Panc1 (cell line): ENCODE data around the gene CYSRT1. TPM values are rescaled to one million over a fixed set of nuclear protein-coding genes. Genes with fewer than 3 reads are reported as not detected.

Experiments
- ATAC-seq: fragments of 200-7000 bp; cut with Tn5 transposase; 2 replicates; pipeline ENCODE4 v1.9.1; 2020; ENCODE audit warnings: mild to moderate bottlenecking, moderate library complexity
- BruUV-seq: library from RNA; stranded (reverse); fragments of 400-500 nt; replicated peaks from 2 replicates; lab custom pipeline; 2021; lab: Mats Ljungman, UMichigan
- CTCF ChIA-PET: fragments of 300-600 bp; sonication (Branson Sonifier 250); formaldehyde crosslinking; loops from one replicate; lab custom pipeline; 2022; ENCODE audit warnings: antibody characterized with exemption; lab: Charles Lee
- POLR2A ChIA-PET: fragments of 300-600 bp; sonication (Branson Sonifier 250); formaldehyde crosslinking; loops from one replicate; lab custom pipeline; 2022; ENCODE audit warnings: antibody characterized with exemption; lab: Charles Lee
- DNase-seq: peaks from one replicate; pipeline ENCODE4 v3.0.0-alpha.2; 2010; ENCODE audit warnings: low read depth, low spot score
- H3K27ac ChIP-seq: 2 replicates; pipeline ENCODE4 v1.5.1; 2011; ENCODE audit warnings: mild to moderate bottlenecking, low read length, inconsistent platforms
- H3K27me3 ChIP-seq: fragments of 200-500 bp; sonication (Bioruptor generic); 2 replicates; pipeline ENCODE4 v1.6.0; 2014; ENCODE audit warnings: low read length, inconsistent platforms; ENCODE audit not compliant: control insufficient read depth, insufficient read depth
- H3K36me3 ChIP-seq: fragments of 200-500 bp; sonication (Bioruptor generic); 2 replicates; pipeline ENCODE4 v1.5.1; 2014; ENCODE audit warnings: inconsistent platforms, mild to moderate bottlenecking, low read length, moderate library complexity; ENCODE audit not compliant: control insufficient read depth, insufficient read depth
- H3K4me1 ChIP-seq: 2 replicates; pipeline ENCODE4 v1.5.1; 2011; ENCODE audit warnings: inconsistent platforms, mild to moderate bottlenecking, low read length, moderate library complexity; ENCODE audit not compliant: control insufficient read depth, insufficient read depth
- H3K4me3 ChIP-seq, 2 experiments: 2 replicates each; pipeline ENCODE4 v1.5.1; 2011 to 2012; ENCODE audit warnings: low read depth in 2 of 2, low read length in 2 of 2, mild to moderate bottlenecking in 2 of 2, inconsistent platforms in 1 of 2, moderate library complexity in 1 of 2
- H3K9me3 ChIP-seq: fragments of 200-500 bp; sonication (Bioruptor generic); 2 replicates; pipeline ENCODE4 v1.5.1; 2014; ENCODE audit warnings: low read depth, mild to moderate bottlenecking, inconsistent platforms, low read length, moderate library complexity; ENCODE audit not compliant: control insufficient read depth, insufficient read depth
- POLR2AphosphoS5 ChIP-seq: IDR thresholded peaks from 2 replicates; pipeline ENCODE4 v1.6.1; 2012; ENCODE audit warnings: mild to moderate bottlenecking, low read depth, low read length, moderate library complexity
- SIN3A ChIP-seq: IDR thresholded peaks from 2 replicates; pipeline ENCODE4 v1.6.1; 2012; ENCODE audit warnings: low read depth, mild to moderate bottlenecking, low read length, moderate library complexity, borderline replicate concordance; ENCODE audit not compliant: insufficient read depth
- TCF7L2 ChIP-seq: IDR thresholded peaks from 2 replicates; pipeline ENCODE4 v1.6.1; 2011; ENCODE audit warnings: mild to moderate bottlenecking, low read depth, low read length, inconsistent platforms
- in situ Hi-C: cut with HindIII; loops from 2 replicates; pipeline ENCODE4 v1.10.0; 2016; ENCODE audit warnings: low sequenced_read_pairs, low pct_unique_long_range_greater_than_20kb
- intact Hi-C: fragments of 100-400 bp; cut with micrococcal nuclease; formaldehyde crosslinking; loops from one replicate; pipeline ENCODE4 v1.10.0; 2022; ENCODE audit not compliant: unreplicated experiment
- total RNA-seq: library from RNA; stranded (reverse); gene quantifications from one replicate; pipeline ENCODE4 v1.2.1, GENCODE V29; 2021; ENCODE audit not compliant: unreplicated experiment
- TF ChIP-seq, protein P1 (sequence below): fragments of 450-650 bp; IDR thresholded peaks from 2 replicates; pipeline ENCODE4 v1.5.1; 2017; ENCODE audit warnings: mild to moderate bottlenecking
- TF ChIP-seq, protein P2 (sequence below), 2 experiments: IDR thresholded peaks; 2 replicates each; pipeline ENCODE4 v1.6.1; 2011 to 2012; ENCODE audit warnings: low read depth in 2 of 2, control low read depth in 1 of 2, low read length in 1 of 2, mild to moderate bottlenecking in 1 of 2, moderate library complexity in 1 of 2; ENCODE audit not compliant: insufficient read depth in 1 of 2

Gene CYSRT1
- total RNA-seq, 1 experiment from 2014 or later, result 0.67 TPM

DNA sequence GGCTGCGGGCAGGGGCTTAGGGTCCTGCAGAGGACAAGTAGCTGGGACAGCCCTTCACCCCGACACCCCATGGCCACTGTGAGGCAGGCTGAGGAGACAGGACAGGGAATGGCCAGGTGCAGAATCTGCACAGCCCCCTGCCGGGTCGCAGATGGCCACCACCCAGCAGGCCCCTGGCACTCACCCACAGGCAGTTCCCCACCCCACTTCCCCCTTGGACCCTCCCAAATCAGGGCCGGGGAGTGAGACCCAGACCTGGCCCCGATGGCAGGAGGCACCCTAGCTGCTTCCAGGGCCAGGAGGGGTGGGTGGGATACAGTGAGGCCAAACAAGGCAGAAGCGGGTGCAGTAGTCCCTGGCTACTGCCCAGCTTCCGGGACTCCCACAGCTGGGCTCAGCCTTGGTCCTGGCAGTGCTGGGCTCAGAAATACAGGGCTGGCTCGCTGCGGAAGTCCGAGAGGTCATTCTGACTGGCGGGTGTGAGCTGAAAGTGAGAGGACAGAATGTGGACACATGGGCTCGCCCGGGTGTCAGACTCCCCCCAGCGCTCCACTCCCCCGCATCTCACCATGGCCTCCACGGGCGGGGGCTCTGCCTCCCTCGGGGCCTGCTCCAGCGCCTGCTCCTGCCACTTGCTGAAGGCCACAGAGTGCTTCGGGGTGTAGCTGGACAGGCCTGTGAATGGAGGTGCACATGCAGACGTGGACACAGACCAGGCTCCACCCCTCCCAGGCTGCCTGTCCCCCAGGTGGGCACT, 33.1 kb upstream of the CYSRT1 start:
- ATAC-seq (no peak), DNase-seq (no peak)
- POLR2A ChIA-PET, result interaction anchor here (0.6 to 0.7 kb wide), 2 partner anchors 38 to 128 kb away, joined by 5 to 6 read pairs; no protein-coding TSS in a partner anchor
- H3K9me3 ChIP-seq, result no peaks in the 10 kb centered on the region
- no peaks in the 10 kb centered on the region for H3K27me3 ChIP-seq
- H3K4me3 ChIP-seq, result no peak overlapping the region
- no TSS peak for BruUV-seq
- TF ChIP-seq POLR2AphosphoS5 (no peak), SIN3A (no peak), TCF7L2 (no peak)
- TF ChIP-seq, protein P1, sequence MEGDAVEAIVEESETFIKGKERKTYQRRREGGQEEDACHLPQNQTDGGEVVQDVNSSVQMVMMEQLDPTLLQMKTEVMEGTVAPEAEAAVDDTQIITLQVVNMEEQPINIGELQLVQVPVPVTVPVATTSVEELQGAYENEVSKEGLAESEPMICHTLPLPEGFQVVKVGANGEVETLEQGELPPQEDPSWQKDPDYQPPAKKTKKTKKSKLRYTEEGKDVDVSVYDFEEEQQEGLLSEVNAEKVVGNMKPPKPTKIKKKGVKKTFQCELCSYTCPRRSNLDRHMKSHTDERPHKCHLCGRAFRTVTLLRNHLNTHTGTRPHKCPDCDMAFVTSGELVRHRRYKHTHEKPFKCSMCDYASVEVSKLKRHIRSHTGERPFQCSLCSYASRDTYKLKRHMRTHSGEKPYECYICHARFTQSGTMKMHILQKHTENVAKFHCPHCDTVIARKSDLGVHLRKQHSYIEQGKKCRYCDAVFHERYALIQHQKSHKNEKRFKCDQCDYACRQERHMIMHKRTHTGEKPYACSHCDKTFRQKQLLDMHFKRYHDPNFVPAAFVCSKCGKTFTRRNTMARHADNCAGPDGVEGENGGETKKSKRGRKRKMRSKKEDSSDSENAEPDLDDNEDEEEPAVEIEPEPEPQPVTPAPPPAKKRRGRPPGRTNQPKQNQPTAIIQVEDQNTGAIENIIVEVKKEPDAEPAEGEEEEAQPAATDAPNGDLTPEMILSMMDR, result no peak
- TF ChIP-seq, protein P2, sequence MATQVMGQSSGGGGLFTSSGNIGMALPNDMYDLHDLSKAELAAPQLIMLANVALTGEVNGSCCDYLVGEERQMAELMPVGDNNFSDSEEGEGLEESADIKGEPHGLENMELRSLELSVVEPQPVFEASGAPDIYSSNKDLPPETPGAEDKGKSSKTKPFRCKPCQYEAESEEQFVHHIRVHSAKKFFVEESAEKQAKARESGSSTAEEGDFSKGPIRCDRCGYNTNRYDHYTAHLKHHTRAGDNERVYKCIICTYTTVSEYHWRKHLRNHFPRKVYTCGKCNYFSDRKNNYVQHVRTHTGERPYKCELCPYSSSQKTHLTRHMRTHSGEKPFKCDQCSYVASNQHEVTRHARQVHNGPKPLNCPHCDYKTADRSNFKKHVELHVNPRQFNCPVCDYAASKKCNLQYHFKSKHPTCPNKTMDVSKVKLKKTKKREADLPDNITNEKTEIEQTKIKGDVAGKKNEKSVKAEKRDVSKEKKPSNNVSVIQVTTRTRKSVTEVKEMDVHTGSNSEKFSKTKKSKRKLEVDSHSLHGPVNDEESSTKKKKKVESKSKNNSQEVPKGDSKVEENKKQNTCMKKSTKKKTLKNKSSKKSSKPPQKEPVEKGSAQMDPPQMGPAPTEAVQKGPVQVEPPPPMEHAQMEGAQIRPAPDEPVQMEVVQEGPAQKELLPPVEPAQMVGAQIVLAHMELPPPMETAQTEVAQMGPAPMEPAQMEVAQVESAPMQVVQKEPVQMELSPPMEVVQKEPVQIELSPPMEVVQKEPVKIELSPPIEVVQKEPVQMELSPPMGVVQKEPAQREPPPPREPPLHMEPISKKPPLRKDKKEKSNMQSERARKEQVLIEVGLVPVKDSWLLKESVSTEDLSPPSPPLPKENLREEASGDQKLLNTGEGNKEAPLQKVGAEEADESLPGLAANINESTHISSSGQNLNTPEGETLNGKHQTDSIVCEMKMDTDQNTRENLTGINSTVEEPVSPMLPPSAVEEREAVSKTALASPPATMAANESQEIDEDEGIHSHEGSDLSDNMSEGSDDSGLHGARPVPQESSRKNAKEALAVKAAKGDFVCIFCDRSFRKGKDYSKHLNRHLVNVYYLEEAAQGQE (IDR thresholded peaks at IDR 0.05; ENCODE audit: insufficient read depth in 1 of 2, low read depth in 2 of 2, low read length in 1 of 2), result no peak
- H3K4me1 ChIP-seq, result peaks cover 40% of the 10 kb centered on the region
- no peak overlapping the region for H3K27ac ChIP-seq
- intact Hi-C loops (no loop called here), in situ Hi-C loops (no loop called here)
- CTCF ChIA-PET, result interaction anchor here (0.7 kb wide), 1 partner anchor 29 kb away, joined by 5 read pairs; no protein-coding TSS in a partner anchor
- H3K36me3 ChIP-seq, result no peaks in the 10 kb centered on the region; the same call in 1 of the 2 replicates

DNA sequence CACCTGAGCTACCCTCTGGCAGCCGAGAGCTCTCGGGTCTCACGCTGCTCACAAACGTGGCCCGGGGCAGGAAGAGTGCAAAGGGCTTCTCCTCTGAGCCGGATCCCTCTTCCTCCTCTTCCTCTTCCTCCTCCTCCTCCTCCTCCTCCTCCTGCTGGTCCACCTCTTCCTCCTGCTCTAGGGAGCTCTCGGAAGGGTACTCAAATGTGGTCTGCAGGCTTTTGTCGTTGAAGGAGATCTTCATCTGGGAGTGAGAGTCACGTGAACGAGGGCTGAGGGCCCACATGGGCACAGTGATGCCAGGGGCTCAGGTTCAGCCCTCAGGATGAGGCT, 32.6 kb upstream of the CYSRT1 start:
- Histone ChIP-seq H3K9me3 (no peaks in the 10 kb centered on the region), H3K27ac (no peak overlapping the region), H3K36me3 (no peaks in the 10 kb centered on the region; the same call in 1 of the 2 replicates), H3K27me3 (no peaks in the 10 kb centered on the region), H3K4me1 (peaks cover 36% of the 10 kb centered on the region), H3K4me3 (no peak overlapping the region)
- in situ Hi-C loops, result no loop called here
- ChIA-PET POLR2A (interaction anchor here (0.6 kb wide), 1 partner anchor 38 kb away, joined by 6 read pairs; no protein-coding TSS in a partner anchor), CTCF (no interaction called here)
- intact Hi-C loops, result no loop called here
- ATAC-seq, result no peak
- TF ChIP-seq, protein P1, result no peak
- no peak for TF ChIP-seq TCF7L2
- no peak for DNase-seq
- no TSS peak for BruUV-seq
